HG02763 (cell line): ENCODE results near the gene FAM9C.
A peak's percentile ranks its signal among the peaks of the same experiment; 100 is the strongest.

Experiments used
- ATAC-seq: cut with Tn5 transposase; IDR thresholded peaks from one replicate; pipeline ENCODE4 v1.9.1; 2021; ENCODE audit warnings: mild to moderate bottlenecking, moderate library complexity; ENCODE audit not compliant: unreplicated experiment

FAM9C gene

GRCh38 chrX:12986164-12986779, 58.1 kb downstream of the FAM9C start:
- ATAC-seq: peak; percentile 30
